ENCODE results near the gene ITIH3.

GRCh38 chr3:52752045-52752660 is 42.4 kb upstream of the ITIH3 start:
- TF ChIP-seq CTCF (IDR thresholded peaks at IDR 0.05) (no peak), POLR2A (IDR thresholded peaks at IDR 0.05) (no peak)

Data from Peyer's patch (tissue), 4 donors.